HEK293 (cell line): ENCODE data around the gene PIM2.

Source experiments
- AEBP2 ChIP-seq: fragments of 450-650 bp; formaldehyde crosslinking; IDR thresholded peaks from 2 replicates; pipeline ENCODE4 v1.5.1; 2016; ENCODE audit warnings: missing biosample characterization, missing genetic modification characterization, borderline replicate concordance
- KLF16 ChIP-seq: fragments of 450-650 bp; formaldehyde crosslinking; IDR thresholded peaks from 2 replicates; pipeline ENCODE4 v1.5.1; 2017; ENCODE audit warnings: missing biosample characterization, missing genetic modification characterization
- MYNN ChIP-seq: fragments of 450-650 bp; formaldehyde crosslinking; IDR thresholded peaks from 2 replicates; pipeline ENCODE4 v1.5.1; 2016; ENCODE audit warnings: missing biosample characterization, missing genetic modification characterization, borderline replicate concordance
- OSR2 ChIP-seq: fragments of 450-650 bp; formaldehyde crosslinking; IDR thresholded peaks from 2 replicates; pipeline ENCODE4 v1.5.1; 2016; ENCODE audit warnings: missing biosample characterization, missing genetic modification characterization
- PRDM6 ChIP-seq: fragments of 450-650 bp; formaldehyde crosslinking; IDR thresholded peaks from 2 replicates; pipeline ENCODE4 v1.5.1; 2017; ENCODE audit warnings: missing biosample characterization, missing genetic modification characterization
- SCRT2 ChIP-seq: fragments of 450-650 bp; formaldehyde crosslinking; IDR thresholded peaks from 2 replicates; pipeline ENCODE4 v1.5.1; 2016; ENCODE audit warnings: missing biosample characterization, missing genetic modification characterization
- TSHZ1 ChIP-seq: fragments of 450-650 bp; formaldehyde crosslinking; IDR thresholded peaks from 2 replicates; pipeline ENCODE4 v1.5.1; 2016; ENCODE audit warnings: missing biosample characterization, missing genetic modification characterization, borderline replicate concordance
- ZBTB1 ChIP-seq: fragments of 450-650 bp; formaldehyde crosslinking; IDR thresholded peaks from 2 replicates; pipeline ENCODE4 v1.5.1; 2016; ENCODE audit warnings: missing biosample characterization, missing genetic modification characterization
- ZBTB44 ChIP-seq: fragments of 450-650 bp; IDR thresholded peaks from 2 replicates; pipeline ENCODE4 v1.5.1; 2018; ENCODE audit warnings: missing biosample characterization, mild to moderate bottlenecking, missing genetic modification characterization
- ZNF155 ChIP-seq: fragments of 450-650 bp; formaldehyde crosslinking; IDR thresholded peaks from 2 replicates; pipeline ENCODE4 v1.5.1; 2016; ENCODE audit warnings: missing biosample characterization, missing genetic modification characterization
- ZNF157 ChIP-seq: fragments of 450-650 bp; formaldehyde crosslinking; IDR thresholded peaks from 2 replicates; pipeline ENCODE4 v1.5.1; 2016; ENCODE audit warnings: missing biosample characterization, missing genetic modification characterization
- ZNF248 ChIP-seq: fragments of 450-650 bp; formaldehyde crosslinking; IDR thresholded peaks from 2 replicates; pipeline ENCODE4 v1.5.1; 2017; ENCODE audit warnings: missing biosample characterization, missing genetic modification characterization
- ZNF292 ChIP-seq: fragments of 450-650 bp; formaldehyde crosslinking; IDR thresholded peaks from 2 replicates; pipeline ENCODE4 v1.5.1; 2016; ENCODE audit warnings: low read depth, missing biosample characterization, missing genetic modification characterization, borderline replicate concordance
- ZNF354C ChIP-seq: fragments of 450-650 bp; formaldehyde crosslinking; IDR thresholded peaks from 2 replicates; pipeline ENCODE4 v1.5.1; 2016; ENCODE audit warnings: missing biosample characterization, missing genetic modification characterization, low read depth, borderline replicate concordance
- ZNF433 ChIP-seq: fragments of 450-650 bp; formaldehyde crosslinking; IDR thresholded peaks from 2 replicates; pipeline ENCODE4 v1.5.1; 2016; ENCODE audit warnings: missing biosample characterization, missing genetic modification characterization, low read depth
- ZNF518A ChIP-seq: fragments of 450-650 bp; formaldehyde crosslinking; conservative IDR thresholded peaks from 2 replicates; pipeline ENCODE4 v1.5.1; 2016; ENCODE audit warnings: low read depth, missing biosample characterization, missing genetic modification characterization
- ZNF521 ChIP-seq: fragments of 450-650 bp; formaldehyde crosslinking; IDR thresholded peaks from 2 replicates; pipeline ENCODE4 v1.5.1; 2017; ENCODE audit warnings: missing biosample characterization, mild to moderate bottlenecking, missing genetic modification characterization
- ZNF529 ChIP-seq: fragments of 450-650 bp; formaldehyde crosslinking; IDR thresholded peaks from 2 replicates; pipeline ENCODE4 v1.5.1; 2017; ENCODE audit warnings: missing genetic modification characterization, missing biosample characterization; ENCODE audit not compliant: insufficient replicate concordance
- ZNF560 ChIP-seq: fragments of 450-650 bp; formaldehyde crosslinking; IDR thresholded peaks from 2 replicates; pipeline ENCODE4 v1.5.1; 2017; ENCODE audit warnings: missing biosample characterization, missing genetic modification characterization, borderline replicate concordance
- ZNF571 ChIP-seq: fragments of 450-650 bp; formaldehyde crosslinking; IDR thresholded peaks from 2 replicates; pipeline ENCODE4 v1.5.0; 2017; ENCODE audit warnings: missing biosample characterization, missing genetic modification characterization
- ZNF623 ChIP-seq: fragments of 450-650 bp; formaldehyde crosslinking; IDR thresholded peaks from 2 replicates; pipeline ENCODE4 v1.5.1; 2016; ENCODE audit warnings: missing biosample characterization, missing genetic modification characterization
- ZNF629 ChIP-seq: fragments of 450-650 bp; formaldehyde crosslinking; IDR thresholded peaks from 2 replicates; pipeline ENCODE4 v1.5.1; 2017; ENCODE audit warnings: missing biosample characterization, missing genetic modification characterization
- ZNF654 ChIP-seq: fragments of 450-650 bp; formaldehyde crosslinking; IDR thresholded peaks from 2 replicates; pipeline ENCODE4 v1.5.1; 2016; ENCODE audit warnings: low read depth, missing biosample characterization, missing genetic modification characterization

The PIM2 gene

GRCh38 chrX:48897625-48898306, 21.1 kb downstream of the PIM2 start, which contains the start of the genes PQBP1 and TIMM17B (continued):
- TF ChIP-seq PRDM6 (tag by site-specific recombination): no peak
- TF ChIP-seq ZNF560 (tag by site-specific recombination): no peak
- TF ChIP-seq SCRT2 (tag by site-specific recombination): no peak
- no peak for TF ChIP-seq ZNF529 (tag by site-specific recombination)
- TF ChIP-seq TSHZ1: 0 out of 2 replicates have a peak, but pooled peaks have one; percentile 17
- peak; percentile 53 for TF ChIP-seq ZNF629
- TF ChIP-seq ZNF571 (tag by site-specific recombination): no peak
- no peak for TF ChIP-seq ZNF354C (tag by site-specific recombination)
- no peak for TF ChIP-seq ZNF433 (tag by site-specific recombination)
- TF ChIP-seq ZNF155 (tag by site-specific recombination): no peak
- TF ChIP-seq KLF16 (tag by site-specific recombination): peak; percentile 71
- TF ChIP-seq ZNF292 (tag by site-specific recombination): no peak
- no peak for TF ChIP-seq OSR2 (tag by site-specific recombination)
- no peak; the same call in 1 of the 2 replicates for TF ChIP-seq MYNN (tag by site-specific recombination)
- no peak for TF ChIP-seq ZBTB1 (tag by site-specific recombination)
- no peak for TF ChIP-seq ZBTB44 (tag by site-specific recombination)
- no peak for TF ChIP-seq ZNF654 (tag by site-specific recombination)
- no peak for TF ChIP-seq ZNF518A (tag by site-specific recombination)
- TF ChIP-seq ZNF248 (tag by site-specific recombination): no peak
- no peak for TF ChIP-seq AEBP2 (tag by site-specific recombination)
- no peak for TF ChIP-seq ZNF521 (tag by site-specific recombination)
- no peak for TF ChIP-seq ZNF157
- TF ChIP-seq ZNF623: 0 out of 2 replicates have a peak, but pooled peaks have one; percentile 10
